ENCODE data around the gene MORN1. TPM values are rescaled to one million over a fixed set of nuclear protein-coding genes. Genes with fewer than 3 reads are reported as not detected.
A peak's percentile ranks its signal among the peaks of the same experiment; 100 is the strongest.

MORN1 gene
- total and polyA plus RNA-seq, 2 of the 8 experiments (the other 6 are each of a cell fraction or from before 2014, with no cell fraction given) = 5.0 to 9.1 TPM

- no peak for TF ChIP-seq CHD7 (IDR thresholded peaks at IDR 0.05; ENCODE audit: insufficient replicate concordance, low read length)
- TF ChIP-seq TBP (IDR thresholded peaks at IDR 0.05; ENCODE audit: low read depth, low read length) = peak; percentile 70; the same call in 1 of the 2 replicates
- no peak for TF ChIP-seq NANOG (IDR thresholded peaks at IDR 0.05; ENCODE audit: insufficient read depth, low read depth, low read length, poor library complexity, severe bottlenecking)
- no peak for TF ChIP-seq JUN (IDR thresholded peaks at IDR 0.05; ENCODE audit: low read depth, low read length)
- TF ChIP-seq RNF2 (IDR thresholded peaks at IDR 0.05; ENCODE audit: borderline replicate concordance, low read depth, low read length, missing control alignments, poor library complexity, severe bottlenecking) = no peak
- TF ChIP-seq POU5F1 (IDR thresholded peaks at IDR 0.05; ENCODE audit: low read depth, low read length) = no peak
- TF ChIP-seq CHD1 (IDR thresholded peaks at IDR 0.05; ENCODE audit: low read depth, low read length) = no peak
- TF ChIP-seq RBBP5 (IDR thresholded peaks at IDR 0.05; ENCODE audit: borderline replicate concordance, low read depth, low read length) = 0 out of 2 replicates have a peak, but pooled peaks have one; percentile 24
Observed at GRCh38 chr1:2391041-2391930, at the start of gene MORN1, which contains the start of gene RER1 (continued).

Measured in H1 (cell line).